ENCODE measurements around the gene EPB41L1.

Gene EPB41L1

GRCh38 chr20:36181934-36182603, 27.5 kb downstream of the EPB41L1 start:
- ChIA-PET POLR2A (no interaction called here), CTCF (no interaction called here)
- no peak for TF ChIP-seq SP1 (IDR thresholded peaks at IDR 0.05)
- no peak for TF ChIP-seq FOXA1 (IDR thresholded peaks at IDR 0.05)
- no peak for DNase-seq (ENCODE audit: extremely low spot score)

- TF ChIP-seq L3MBTL2 (conservative IDR thresholded peaks at IDR 0.05) (no peak), SUZ12 (IDR thresholded peaks at IDR 0.05) (no peak), HDGF (IDR thresholded peaks at IDR 0.05; ENCODE audit: borderline replicate concordance) (no peak), FOXK2 (IDR thresholded peaks at IDR 0.05) (no peak), CTBP1 (IDR thresholded peaks at IDR 0.05; ENCODE audit: borderline replicate concordance) (no peak), SP1 (IDR thresholded peaks at IDR 0.05) (no peak), ARNT (IDR thresholded peaks at IDR 0.05) (no peak), NFRKB (IDR thresholded peaks at IDR 0.05) (no peak), PKNOX1 (IDR thresholded peaks at IDR 0.05) (no peak), FOXA1 (IDR thresholded peaks at IDR 0.05) (no peak), BHLHE40 (IDR thresholded peaks at IDR 0.05; ENCODE audit: borderline replicate concordance) (no peak), ZNF384 (IDR thresholded peaks at IDR 0.05) (no peak), LEF1 (IDR thresholded peaks at IDR 0.05; ENCODE audit: borderline replicate concordance) (no peak), FOXM1 (IDR thresholded peaks at IDR 0.05; ENCODE audit: borderline replicate concordance) (no peak), TARDBP (IDR thresholded peaks at IDR 0.05) (no peak)
- ChIA-PET POLR2A (no interaction called here), CTCF (no interaction called here)
- no peak for DNase-seq (ENCODE audit: extremely low spot score)
Measured at GRCh38 chr20:36182604-36183154, 28.1 kb downstream of the EPB41L1 start.

GRCh38 chr20:36183155-36183944, 28.8 kb downstream of the EPB41L1 start:
- POLR2A ChIA-PET, result interaction anchor here (1.7 kb wide), 1 partner anchor 229 kb away, joined by 4 read pairs; the partner anchor contains the start of gene SCAND1
- TF ChIP-seq SUZ12 (IDR thresholded peaks at IDR 0.05), result no peak
- no peak for TF ChIP-seq BHLHE40 (IDR thresholded peaks at IDR 0.05; ENCODE audit: borderline replicate concordance)
- TF ChIP-seq ZNF384 (IDR thresholded peaks at IDR 0.05), result no peak
- no peak for TF ChIP-seq FOXA1 (IDR thresholded peaks at IDR 0.05)
- TF ChIP-seq L3MBTL2 (conservative IDR thresholded peaks at IDR 0.05), result no peak
- TF ChIP-seq FOXM1 (IDR thresholded peaks at IDR 0.05; ENCODE audit: borderline replicate concordance), result no peak
- no peak for TF ChIP-seq PKNOX1 (IDR thresholded peaks at IDR 0.05)
- TF ChIP-seq FOXK2 (IDR thresholded peaks at IDR 0.05), result no peak
- no peak for TF ChIP-seq ARNT (IDR thresholded peaks at IDR 0.05)
- no peak for TF ChIP-seq LEF1 (IDR thresholded peaks at IDR 0.05; ENCODE audit: borderline replicate concordance)
- TF ChIP-seq ELF4 (IDR thresholded peaks at IDR 0.05), result no peak
- TF ChIP-seq NFRKB (IDR thresholded peaks at IDR 0.05), result no peak
- CTCF ChIA-PET, result no interaction called here
- no peak for DNase-seq (ENCODE audit: extremely low spot score)

- TF ChIP-seq ARNT (IDR thresholded peaks at IDR 0.05), result no peak
- no peak for TF ChIP-seq FOXM1 (IDR thresholded peaks at IDR 0.05; ENCODE audit: borderline replicate concordance)
- no peak for TF ChIP-seq CTBP1 (IDR thresholded peaks at IDR 0.05; ENCODE audit: borderline replicate concordance)
- TF ChIP-seq SP1 (IDR thresholded peaks at IDR 0.05), result no peak
- no peak for TF ChIP-seq L3MBTL2 (conservative IDR thresholded peaks at IDR 0.05)
- TF ChIP-seq SUZ12 (IDR thresholded peaks at IDR 0.05), result no peak
- TF ChIP-seq ZNF384 (IDR thresholded peaks at IDR 0.05), result no peak
- TF ChIP-seq NFRKB (IDR thresholded peaks at IDR 0.05), result no peak
- TF ChIP-seq HDGF (IDR thresholded peaks at IDR 0.05; ENCODE audit: borderline replicate concordance), result no peak
- TF ChIP-seq BHLHE40 (IDR thresholded peaks at IDR 0.05; ENCODE audit: borderline replicate concordance), result no peak
- TF ChIP-seq FOXK2 (IDR thresholded peaks at IDR 0.05), result no peak
- TF ChIP-seq FOXA1 (IDR thresholded peaks at IDR 0.05), result no peak
- TF ChIP-seq PKNOX1 (IDR thresholded peaks at IDR 0.05), result no peak
- no peak for TF ChIP-seq ELF4 (IDR thresholded peaks at IDR 0.05)
- no peak for TF ChIP-seq TARDBP (IDR thresholded peaks at IDR 0.05)
- no peak for TF ChIP-seq LEF1 (IDR thresholded peaks at IDR 0.05; ENCODE audit: borderline replicate concordance)
- POLR2A ChIA-PET, result interaction anchor here (1.7 kb wide), 1 partner anchor 231 kb away, joined by 4 read pairs; the partner anchor contains the start of gene SCAND1
- CTCF ChIA-PET, result interaction anchor here (1.2 kb wide), 1 partner anchor 192 kb away, joined by 3 read pairs; no protein-coding TSS in a partner anchor
- no peak for DNase-seq (ENCODE audit: extremely low spot score)
Measured at GRCh38 chr20:36184816-36185776, 30.6 kb downstream of the EPB41L1 start.
